Measurements from ENCODE around the gene PTBP3. TPM values are rescaled to one million over a fixed set of nuclear protein-coding genes. Genes with fewer than 3 reads are reported as not detected.
"Not testable (repeated sequence)": the region's sequence is repeated elsewhere in the genome, so short reads cannot be mapped to it uniquely, and the experiment has no call there.

Gene PTBP3
- polyA plus RNA-seq, 4 donors: 28.5 to 114 (median 97.6) TPM

DNA sequence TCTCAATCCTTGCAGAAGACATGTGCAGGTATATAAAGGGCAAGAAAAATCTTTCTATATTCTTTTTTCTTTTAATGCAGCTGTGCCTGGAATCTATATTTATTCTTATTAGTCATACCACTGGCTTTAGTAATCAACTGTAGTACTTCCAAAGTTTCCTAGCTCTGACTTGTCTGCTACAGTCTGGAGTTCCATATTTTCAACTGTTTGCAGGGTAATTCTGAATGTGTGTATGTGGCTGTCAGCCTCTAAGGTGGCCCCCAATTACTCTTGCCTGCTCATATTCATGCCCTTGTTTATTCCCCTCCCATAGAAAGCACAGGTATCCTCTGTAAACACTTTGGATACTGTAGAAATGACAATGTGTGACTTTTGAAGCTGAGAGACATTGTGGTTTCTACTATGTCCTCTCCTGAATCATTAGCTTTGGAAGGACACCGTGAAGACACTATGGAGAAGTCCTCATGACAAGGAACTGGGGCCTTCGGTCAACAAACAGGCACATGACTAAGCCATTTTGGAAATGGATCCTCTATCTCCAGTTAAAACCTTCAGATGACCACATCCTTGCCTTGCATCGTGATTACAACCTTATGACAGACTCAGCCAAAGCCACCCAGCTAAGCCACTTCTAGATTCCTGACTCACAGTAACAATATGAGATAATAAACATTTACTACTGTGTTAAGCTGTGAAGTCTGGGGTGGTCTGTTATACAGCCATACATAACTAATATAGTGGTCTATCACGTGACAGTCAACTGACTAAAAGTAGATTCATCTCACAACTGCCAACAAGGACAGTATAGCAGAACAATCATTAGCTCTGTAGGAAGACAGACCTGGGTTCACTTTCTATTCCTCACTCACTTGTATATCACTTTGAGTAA, 108.8 kb downstream of the PTBP3 start:
- no peak for DNase-seq (ENCODE audit: low read depth in 4 of 4, low spot score in 3 of 4)

DNA sequence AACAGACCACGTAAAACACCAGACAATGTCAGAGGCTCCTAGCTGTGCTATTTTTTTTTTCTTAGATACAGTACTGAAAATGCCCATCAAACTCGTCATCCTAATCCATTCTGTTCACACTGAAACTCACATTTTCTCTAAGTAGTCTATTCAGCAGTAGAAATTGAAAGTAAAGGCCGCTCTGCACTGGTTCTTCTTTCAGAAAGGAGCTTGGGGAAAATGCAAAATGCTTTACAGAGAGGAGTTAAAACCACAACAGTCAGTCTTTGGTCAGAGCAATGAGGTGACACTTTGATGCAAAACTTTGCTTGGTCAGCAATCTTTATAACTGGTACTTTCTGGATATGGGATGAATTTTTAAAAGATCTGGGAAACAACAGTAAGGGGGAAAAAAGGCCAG, 114.5 kb downstream of the PTBP3 start:
- no peak for DNase-seq (ENCODE audit: low read depth in 4 of 4, low spot score in 3 of 4)

DNA sequence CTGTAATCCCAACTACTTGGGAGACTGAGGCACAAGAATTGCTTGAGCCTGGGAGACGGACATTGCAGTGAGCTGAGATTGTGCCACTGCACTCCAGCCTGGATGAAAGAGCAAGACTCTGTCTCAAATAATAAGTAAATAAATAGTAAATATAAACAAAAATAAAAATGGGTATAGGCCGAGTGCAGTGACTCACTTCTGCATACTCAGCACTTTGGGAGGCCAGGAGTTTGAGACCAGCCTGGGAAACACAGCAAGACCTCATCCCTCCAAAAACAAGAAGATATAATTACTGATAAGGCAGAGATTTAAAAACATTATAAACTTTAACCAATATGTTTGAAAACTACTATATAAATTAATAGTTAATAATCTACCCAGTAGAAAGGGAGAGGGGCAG, 120.5 kb downstream of the PTBP3 start:
- DNase-seq (ENCODE audit: low read depth in 4 of 4, low spot score in 3 of 4): no peak

DNA sequence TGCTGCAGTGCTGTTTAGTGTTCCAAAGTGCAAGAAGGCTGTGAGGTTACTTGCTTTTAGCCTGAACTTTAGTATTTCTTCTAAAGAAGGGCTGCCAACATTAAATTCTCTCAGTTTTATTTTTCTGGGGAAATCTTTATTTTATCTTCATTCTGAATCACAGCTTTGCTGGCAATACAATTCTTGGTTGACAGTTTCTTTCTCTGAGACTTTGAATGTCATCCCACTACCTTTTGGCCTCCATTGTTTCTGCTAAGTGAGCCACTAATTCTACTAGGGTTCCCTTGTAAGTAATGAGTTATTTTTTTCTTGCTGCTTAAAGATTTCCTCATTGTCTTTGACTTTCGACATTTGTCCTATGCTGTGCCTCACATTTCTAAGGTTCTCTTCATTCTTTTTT, 126.0 kb downstream of the PTBP3 start:
- no peak for DNase-seq (ENCODE audit: low read depth in 4 of 4, low spot score in 3 of 4)

DNA sequence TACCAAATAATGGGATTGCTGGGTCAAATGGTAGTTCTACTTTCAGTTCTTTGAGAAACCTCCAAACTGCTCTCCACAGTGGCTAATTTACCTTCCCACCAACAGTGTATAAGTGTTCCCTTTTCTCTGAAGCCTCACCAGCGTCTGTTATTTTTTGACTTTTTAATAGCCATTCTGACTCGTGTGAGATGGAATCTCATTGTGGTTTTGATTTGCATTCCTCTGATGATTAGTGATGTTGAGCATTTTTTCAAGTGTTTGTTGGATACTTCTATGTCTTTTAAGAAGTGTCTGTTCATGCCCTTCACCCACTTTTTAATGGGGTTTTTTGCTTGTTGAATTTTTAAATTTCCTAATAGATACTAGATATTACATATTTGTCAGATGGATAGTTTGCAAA, 129.9 kb downstream of the PTBP3 start:
- DNase-seq (ENCODE audit: low read depth in 4 of 4, low spot score in 3 of 4): no peak

DNA sequence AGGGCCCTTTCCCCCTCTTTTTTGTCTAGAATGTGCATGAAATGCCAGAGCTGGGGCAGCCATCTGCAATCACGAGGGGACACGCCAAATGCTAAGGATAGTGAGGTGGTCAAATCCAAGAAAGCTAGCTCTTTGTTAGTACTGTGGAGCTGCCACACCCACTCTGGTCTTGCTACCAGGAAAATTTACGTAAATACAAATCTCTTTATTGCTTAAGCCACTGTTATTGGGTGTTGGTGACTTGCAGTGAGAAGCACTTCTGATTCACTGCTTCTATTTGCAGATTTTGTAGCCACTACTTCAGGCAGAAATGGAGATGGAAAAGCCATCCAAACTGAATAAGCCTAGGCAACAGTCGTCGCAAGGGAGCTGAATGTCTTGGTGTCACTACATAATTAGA, 132.7 kb downstream of the PTBP3 start:
- DNase-seq (ENCODE audit: low read depth in 4 of 4, low spot score in 3 of 4): no peak

DNA sequence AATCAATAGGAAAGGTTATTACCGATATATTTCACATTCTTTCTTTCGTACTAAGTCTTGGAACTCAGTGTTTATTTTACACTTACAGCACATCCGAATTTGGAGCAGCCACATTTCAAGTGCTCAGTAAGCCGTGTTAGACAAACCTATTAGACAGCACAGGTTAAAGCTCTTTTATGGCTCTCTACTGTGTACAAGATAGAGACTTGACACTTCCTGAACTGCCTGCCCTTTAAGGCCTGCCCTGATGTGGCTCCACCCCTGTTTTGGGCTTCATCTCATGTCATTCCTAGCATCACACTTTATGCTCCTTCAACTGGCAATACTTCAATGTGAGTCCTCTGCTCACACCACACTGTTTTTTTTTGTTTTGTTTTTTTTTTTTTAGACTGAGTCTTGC, 134.8 kb downstream of the PTBP3 start:
- DNase-seq (ENCODE audit: low read depth in 4 of 4, low spot score in 3 of 4): no peak

DNA sequence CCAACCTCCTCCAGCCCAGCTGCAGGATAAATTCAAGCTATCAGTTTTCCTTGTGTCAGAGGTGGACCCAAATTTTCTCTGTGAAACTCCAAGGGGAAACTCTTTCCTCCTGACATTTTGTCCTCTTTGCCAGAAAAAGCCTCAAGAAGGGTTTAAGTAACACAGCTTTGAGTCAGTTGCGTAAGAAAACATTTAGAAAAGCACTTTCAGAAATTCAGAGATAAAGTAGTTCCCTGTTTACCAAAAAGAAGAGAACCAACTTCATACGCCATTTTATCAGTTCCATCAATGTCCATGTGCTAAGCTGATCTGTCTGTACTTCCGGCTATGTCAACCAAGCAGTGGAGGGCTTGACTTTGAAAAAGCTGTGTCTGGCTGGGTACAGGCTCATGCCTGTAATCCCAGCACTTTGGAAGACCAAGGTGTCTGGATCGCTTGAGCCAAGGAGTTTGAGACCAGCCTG, 138.4 kb downstream of the PTBP3 start:
- no peak for DNase-seq (ENCODE audit: low read depth in 4 of 4, low spot score in 3 of 4)

DNA sequence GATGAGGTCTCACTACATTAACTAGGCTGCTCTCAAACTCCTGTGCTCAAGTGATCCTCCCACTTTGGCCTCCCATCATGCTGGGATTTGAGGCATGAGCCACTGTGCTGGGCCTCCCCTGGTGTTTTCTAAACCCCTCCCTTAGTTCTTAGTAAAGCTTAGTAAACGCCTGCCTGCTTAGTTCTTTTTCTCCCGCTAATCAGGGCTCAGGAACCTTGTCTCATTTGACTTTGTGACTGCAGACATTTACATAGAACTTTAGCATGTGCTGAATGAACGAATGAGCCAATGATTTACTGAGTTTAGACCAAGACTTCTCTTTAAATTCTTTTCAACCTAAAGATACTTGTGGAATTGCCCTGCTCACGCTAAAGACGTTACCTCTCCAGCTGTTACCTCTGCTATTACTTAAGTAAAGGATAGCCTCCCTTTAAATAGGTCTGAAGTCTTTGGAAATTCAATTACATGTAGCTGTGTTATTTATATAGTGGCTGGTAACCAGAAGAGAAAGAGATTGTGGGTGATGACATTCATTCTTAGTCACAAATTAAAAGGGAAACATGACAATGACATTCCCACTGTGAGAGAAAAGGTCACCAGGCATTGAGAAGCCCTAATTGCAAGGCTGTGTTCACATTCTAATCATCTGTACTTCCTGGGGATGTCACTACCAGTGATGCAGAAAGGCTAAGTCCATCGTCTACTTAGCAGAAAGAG, 139.7 kb downstream of the PTBP3 start:
- no peak for DNase-seq (ENCODE audit: low read depth in 4 of 4, low spot score in 3 of 4)

DNA sequence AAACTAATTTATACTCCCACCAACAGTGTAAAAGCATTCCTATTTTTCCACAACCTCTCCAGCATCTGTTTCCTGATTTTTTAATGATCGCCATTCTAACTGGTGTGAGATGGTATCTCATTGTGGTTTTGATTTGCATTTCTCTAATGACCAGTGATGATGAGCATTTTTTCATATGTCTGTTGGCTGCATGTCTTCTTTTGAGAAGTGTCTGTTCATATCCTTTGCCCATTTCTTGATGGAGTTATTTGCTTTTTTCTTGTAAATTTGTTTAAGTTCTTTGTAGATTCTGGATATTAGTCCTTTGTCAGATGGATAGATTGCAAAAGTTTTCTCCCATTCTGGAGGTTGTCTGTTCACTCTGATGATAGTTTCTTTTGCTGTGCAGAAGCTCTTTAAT, 143.1 kb downstream of the PTBP3 start:
- DNase-seq (ENCODE audit: low read depth in 4 of 4, low spot score in 3 of 4): not testable (repeated sequence)

DNA sequence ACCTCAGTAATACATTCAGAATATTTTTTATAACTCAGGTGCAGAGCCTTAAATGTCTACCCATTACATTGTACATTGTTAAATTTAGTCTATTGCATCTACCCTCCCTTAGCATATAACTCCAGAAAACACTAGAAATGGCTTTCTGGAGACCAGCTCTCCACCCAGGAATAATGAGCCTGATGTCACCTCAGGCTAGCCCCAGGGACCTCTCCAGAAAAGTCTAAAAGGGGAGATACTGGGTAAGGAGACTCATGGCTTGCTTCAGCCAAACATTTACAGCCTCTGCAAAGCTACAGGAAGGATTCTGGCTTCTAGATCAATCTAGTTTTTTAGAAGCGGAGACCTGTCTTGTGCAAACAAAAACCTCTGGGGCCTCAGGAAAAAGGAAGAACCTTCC, 144.5 kb downstream of the PTBP3 start:
- DNase-seq (ENCODE audit: low read depth in 4 of 4, low spot score in 3 of 4): no peak

DNA sequence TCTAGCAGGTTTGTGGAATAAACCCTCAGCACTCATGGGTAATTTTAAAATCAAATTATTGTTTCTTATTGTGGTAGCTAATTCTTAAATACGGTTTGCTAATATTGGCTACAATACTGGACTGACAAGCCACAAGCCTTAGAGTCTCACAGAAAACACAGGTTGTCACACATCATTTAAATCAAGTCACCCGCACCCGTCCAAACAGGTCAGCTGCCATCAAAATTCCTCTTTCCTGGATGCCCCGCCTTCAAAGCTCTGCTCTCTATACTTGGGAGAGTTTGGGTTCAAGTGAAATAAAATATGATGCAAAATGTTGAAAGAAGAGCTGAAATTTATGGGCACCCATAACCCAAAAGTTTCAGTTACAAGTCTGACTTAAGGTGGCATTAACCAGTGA, 146.0 kb downstream of the PTBP3 start:
- DNase-seq (ENCODE audit: low read depth in 4 of 4, low spot score in 3 of 4): no peak

DNA sequence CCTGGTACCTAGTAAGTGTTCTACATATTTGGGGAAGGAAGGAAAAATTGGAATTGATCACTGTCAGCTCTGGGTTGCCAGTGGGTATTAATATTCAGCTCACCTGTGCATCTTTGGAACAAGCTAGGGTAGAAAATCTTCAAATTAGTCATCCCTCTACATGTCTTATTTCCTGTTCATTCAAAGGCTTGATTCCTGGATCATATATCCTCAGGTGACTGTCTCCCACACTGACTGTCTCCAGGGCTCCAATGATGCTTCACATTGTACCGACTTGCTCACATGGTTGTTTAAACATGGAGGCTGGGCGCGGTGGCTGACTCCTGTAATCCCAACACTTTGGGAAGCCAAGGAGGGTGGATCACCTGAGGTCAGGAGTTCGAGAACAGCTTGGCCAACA, 146.7 kb downstream of the PTBP3 start:
- DNase-seq (ENCODE audit: low read depth in 4 of 4, low spot score in 3 of 4): no peak

DNA sequence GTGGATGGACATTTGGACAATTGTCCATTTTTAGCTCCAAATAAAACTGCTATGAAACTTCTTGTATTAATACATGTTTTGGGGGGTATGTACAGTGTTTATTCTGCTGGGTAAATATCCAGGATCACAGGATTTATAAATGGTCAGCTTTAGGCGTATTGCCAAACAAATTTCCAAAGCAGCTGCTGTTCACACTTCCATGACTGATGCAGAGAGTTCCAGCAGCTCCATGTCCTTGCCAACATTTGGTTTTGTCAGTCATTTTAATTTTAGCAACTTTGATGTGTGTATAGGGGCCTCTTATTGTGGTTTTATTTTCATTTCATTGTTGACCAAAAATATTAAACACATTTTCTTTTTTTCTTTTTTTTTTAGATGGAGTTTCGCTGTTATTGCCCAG, 148.5 kb downstream of the PTBP3 start:
- DNase-seq (ENCODE audit: low read depth in 4 of 4, low spot score in 3 of 4): no peak

DNA sequence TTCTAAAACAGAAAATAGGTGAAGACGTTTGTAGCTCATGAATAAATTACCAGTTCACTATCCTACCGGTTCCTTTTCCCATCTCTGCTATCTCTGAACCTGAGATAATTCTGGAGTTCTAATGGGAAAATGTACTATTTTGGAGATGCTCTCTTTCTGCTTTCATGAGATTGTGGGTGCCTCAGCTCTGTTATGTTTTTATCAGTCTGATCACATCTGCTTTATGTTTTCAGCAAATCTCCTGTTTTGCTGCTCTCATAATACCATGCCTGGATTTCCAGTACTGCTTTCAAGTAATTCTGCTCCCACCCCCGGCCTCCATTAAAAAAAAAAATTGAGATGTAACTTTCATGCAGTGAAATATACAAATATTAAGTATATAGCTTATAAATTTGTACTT, 149.2 kb downstream of the PTBP3 start:
- DNase-seq (ENCODE audit: low read depth in 4 of 4, low spot score in 3 of 4): no peak

DNA sequence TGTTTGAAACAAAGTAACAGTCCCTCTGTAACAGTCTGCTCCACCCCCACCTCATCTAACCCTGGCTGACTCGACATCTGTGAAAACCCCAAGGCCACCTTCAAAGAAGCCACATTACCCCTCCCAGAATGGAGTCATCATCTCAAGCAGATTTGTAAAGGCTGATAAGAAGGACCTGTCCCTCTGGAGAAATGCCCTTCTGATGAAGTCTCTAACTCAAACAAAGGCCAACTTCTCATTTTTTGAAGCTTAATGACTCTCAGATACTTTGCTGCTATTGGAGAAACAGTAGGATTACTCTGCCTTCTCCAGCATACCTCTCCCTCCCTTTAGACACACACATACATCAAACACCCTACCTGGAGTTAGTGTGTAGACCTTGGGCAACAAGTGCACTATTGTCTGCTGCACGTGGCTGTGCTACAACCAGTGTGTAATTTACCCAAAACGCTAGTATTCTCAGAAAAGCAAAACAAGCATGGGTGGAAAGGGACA, 153.0 kb downstream of the PTBP3 start:
- DNase-seq (ENCODE audit: low read depth in 4 of 4, low spot score in 3 of 4): no peak

DNA sequence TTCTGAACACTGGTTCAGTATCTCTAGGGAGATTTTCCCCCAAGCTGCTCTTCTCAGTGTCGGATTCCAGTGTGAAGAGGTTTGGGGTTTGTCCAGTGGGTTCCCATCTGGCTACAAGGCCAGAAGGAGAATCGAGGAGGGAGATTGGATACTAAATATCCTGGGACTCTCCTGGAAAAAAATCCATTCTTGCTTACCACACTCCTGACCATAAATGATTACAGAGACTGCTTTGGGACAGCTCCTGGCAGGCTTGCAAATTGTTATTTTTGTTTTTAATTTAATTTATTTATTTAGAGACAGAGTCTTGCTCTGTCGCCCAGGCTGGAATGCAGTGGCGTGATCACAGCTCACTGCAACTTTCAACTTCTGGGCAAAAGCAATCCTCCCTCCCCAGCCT, 153.6 kb downstream of the PTBP3 start:
- no peak for DNase-seq (ENCODE audit: low read depth in 4 of 4, low spot score in 3 of 4)

DNA sequence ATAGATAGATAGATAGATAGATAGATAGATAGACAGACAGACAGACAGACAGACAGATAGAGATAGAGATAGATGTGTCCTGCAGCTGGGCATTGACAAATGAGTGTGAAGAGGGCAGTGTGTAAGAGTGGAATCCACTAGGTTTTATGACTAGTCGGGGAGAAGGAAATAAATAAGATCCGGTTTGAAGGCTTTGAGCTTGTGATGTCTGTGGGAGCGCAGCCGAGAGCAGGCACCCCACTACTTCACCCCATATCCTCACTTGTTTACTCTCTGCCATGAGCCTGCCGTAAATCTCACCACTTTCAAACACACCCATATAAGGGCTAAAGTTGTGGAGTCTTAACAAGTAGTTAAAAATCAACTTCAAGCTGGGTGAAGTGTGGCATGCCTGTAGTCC, 156.9 kb downstream of the PTBP3 start:
- DNase-seq (ENCODE audit: low read depth in 4 of 4, low spot score in 3 of 4): no peak

DNA sequence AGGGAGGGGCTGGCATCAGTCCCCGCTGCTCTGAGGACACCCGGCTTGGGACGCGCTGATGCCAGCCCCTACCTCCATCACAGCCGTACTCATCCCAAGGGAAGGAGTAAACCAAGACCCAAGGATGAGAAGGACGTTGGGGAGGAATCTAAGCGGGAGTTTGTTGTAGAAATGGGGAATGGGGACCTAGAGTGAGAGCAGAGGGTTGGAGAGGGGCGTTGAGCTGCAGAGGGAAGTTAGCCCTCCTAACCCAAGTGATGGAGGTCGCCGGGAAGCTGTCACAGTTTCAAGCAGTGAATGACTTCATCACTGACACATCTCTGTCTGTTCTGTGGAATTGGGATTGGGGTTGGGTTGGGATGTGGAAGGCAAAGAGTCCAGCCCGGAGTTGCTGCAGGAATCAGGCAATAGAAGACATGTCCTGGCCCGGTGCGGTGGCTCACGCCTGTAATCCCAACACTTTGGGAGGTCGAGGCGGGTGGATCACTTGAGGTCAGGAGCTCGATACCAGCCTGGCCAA, 157.6 kb downstream of the PTBP3 start:
- no peak for DNase-seq (ENCODE audit: low read depth in 4 of 4, low spot score in 3 of 4)

DNA sequence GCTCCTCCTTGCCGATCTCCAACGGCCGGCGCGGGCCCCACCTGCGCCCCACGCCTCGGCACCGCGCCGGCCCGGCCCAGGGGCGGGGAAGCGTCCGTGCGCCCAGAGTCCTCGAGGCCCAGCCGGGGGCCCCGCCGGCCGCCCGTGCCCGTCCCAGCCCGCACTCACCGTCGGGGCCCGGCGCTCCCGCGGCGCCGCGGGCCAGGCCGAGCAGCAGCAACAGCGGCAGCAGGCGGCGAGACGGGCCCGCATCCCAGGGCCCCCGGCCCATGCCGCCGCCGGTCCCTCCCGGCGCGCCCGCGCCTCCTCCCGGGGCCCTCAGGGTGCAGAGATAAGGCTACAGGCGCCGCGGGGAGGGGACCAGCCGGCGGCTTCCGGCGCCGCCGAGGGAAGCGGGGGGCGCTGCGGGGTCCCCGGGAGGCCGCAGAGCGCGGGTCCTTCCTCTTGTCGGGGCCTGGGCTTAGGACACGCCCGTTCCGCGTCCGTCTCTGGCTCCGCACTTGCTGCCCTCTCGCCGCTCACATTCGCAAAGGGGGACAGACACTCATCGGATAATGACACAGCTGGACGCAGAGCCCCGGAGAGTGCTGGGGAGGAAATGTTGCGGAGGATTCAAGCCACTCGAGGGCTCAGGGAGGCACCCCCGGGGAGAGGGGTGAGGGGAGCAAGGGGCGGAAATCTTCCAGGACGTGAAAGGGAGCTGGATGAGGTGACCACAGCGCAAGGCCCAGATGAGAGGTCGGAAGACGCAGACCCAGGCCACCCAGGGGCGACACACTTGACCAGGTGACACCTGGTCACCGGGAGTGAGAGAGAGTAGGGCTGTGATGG, 158.2 kb downstream of the PTBP3 start, which contains the start of gene SUSD1:
SUSD1 (minus strand) TSS at position 333 of the 831 bp plus-strand sequence; CDS start at position 271, 62 bp downstream.
- no peak for DNase-seq (ENCODE audit: low read depth in 4 of 4, low spot score in 3 of 4)

Data from left renal pelvis (tissue), 4 donors.